Neural progenitor cell (in vitro differentiated cells): ENCODE results near the gene CNPY4.

Source experiments
- CTCF ChIP-seq: fragments of 200-600 bp; sonication (generic); IDR thresholded peaks from 2 replicates; pipeline ENCODE4 v1.5.1; 2017; ENCODE audit warnings: antibody characterized with exemption, mild to moderate bottlenecking
- EZH2 ChIP-seq: fragments of 200-600 bp; sonication (generic); IDR thresholded peaks from 2 replicates; pipeline ENCODE4 v1.6.1; 2017; ENCODE audit warnings: antibody characterized with exemption, mild to moderate bottlenecking, moderate library complexity
- EZH2phosphoT487 ChIP-seq: fragments of 200-600 bp; sonication (generic); IDR thresholded peaks from 2 replicates; pipeline ENCODE4 v1.6.1; 2017; ENCODE audit warnings: antibody characterized with exemption

GRCh38 chr7:100122067-100122466 is 2.6 kb downstream of the CNPY4 start:
- TF ChIP-seq CTCF (no peak), EZH2 (no peak), EZH2phosphoT487 (no peak)
